ENCODE results near the gene TNKS1BP1. TPM values are rescaled to one million over a fixed set of nuclear protein-coding genes. Genes with fewer than 3 reads are reported as not detected.

The TNKS1BP1 gene
- polyA plus RNA-seq, 1 donor = 103 TPM

GRCh38 chr11:57276169-57276970 lies 48.4 kb downstream of the TNKS1BP1 start:
- peaks cover 3% of the 10 kb centered on the region for H3K4me1 ChIP-seq (ENCODE audit: control insufficient read depth, insufficient read depth, low read length)
- no peak overlapping the region for H3K27ac ChIP-seq (ENCODE audit: low read length)

DNA sequence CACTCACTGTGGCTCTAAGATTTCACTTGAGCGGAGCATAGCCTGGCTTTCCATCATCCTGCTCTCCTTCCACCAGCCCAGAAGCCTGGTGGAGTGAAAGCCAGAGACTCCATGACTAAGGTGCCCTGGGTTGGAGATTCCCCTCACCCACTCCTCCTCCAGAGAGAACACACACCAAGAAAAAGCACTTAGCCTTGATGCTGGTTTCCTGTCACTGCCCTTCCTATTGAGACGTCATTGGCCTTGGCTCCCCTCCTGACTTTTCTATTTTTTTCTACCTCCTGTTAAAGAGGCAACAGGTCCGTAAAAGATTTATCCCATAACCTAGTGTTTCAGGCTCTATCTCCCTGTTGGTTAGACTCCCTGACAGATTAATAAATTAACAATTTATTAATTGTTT lies 49.2 kb downstream of the TNKS1BP1 start:
- H3K4me1 ChIP-seq (ENCODE audit: control insufficient read depth, insufficient read depth, low read length) = peaks cover 3% of the 10 kb centered on the region
- 86% methylated on average over 1 of the region's 3 CpGs for WGBS (ENCODE audit: insufficient coverage, low lambda C conversion rate)
- H3K36me3 ChIP-seq (ENCODE audit: control insufficient read depth, insufficient read depth, low read length) = no peaks in the 10 kb centered on the region
- no peak for DNase-seq
- no peaks in the 10 kb centered on the region for H3K9me3 ChIP-seq (ENCODE audit: control insufficient read depth, low read depth, low read length)
- H3K27me3 ChIP-seq (ENCODE audit: control insufficient read depth, insufficient read depth, low read length) = no peaks in the 10 kb centered on the region
- no peak overlapping the region for H3K27ac ChIP-seq (ENCODE audit: low read length)
- H3K4me3 ChIP-seq (ENCODE audit: low read length) = no peak overlapping the region

More at GRCh38 chr11:57276169-57276970, 48.4 kb downstream of the TNKS1BP1 start:
- no CpG with 5 or more reads among the region's 3 CpGs for WGBS (ENCODE audit: insufficient coverage, low lambda C conversion rate)
- no peaks in the 10 kb centered on the region for H3K27me3 ChIP-seq (ENCODE audit: control insufficient read depth, insufficient read depth, low read length)
- DNase-seq = no peak
- no peaks in the 10 kb centered on the region for H3K9me3 ChIP-seq (ENCODE audit: control insufficient read depth, low read depth, low read length)
- H3K4me3 ChIP-seq (ENCODE audit: low read length) = no peak overlapping the region
- H3K36me3 ChIP-seq (ENCODE audit: control insufficient read depth, insufficient read depth, low read length) = no peaks in the 10 kb centered on the region

DNA sequence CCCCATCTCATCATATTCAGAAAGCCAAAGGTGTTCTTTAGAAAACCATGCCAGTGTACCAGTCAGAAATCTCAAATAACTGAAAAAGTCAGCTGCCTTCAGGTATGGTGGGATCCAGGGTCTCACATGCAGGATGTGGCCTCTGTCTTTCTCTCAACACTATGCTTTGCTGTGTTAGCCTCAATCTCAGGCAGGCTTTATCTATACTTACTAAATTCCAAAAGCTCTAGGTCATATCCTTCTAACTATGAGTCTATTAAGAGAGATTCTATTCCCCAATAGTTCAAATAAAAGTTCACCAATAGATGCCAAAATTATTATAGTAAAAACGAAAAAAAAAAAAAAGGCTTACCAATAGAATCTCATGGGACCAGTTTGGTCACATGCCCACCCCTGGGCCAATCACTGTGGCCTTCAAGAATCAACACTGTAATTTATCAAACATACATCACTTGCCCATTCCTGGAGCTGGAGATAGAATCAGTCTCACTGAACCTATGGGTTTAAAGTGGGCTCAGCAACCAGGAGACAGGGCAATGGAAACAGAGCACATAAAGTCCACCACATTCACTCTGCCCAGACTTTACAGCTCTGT lies 49.8 kb downstream of the TNKS1BP1 start:
- Histone ChIP-seq H3K27me3 (ENCODE audit: control insufficient read depth, insufficient read depth, low read length) (no peaks in the 10 kb centered on the region), H3K27ac (ENCODE audit: low read length) (no peak overlapping the region), H3K36me3 (ENCODE audit: control insufficient read depth, insufficient read depth, low read length) (no peaks in the 10 kb centered on the region), H3K4me1 (ENCODE audit: control insufficient read depth, insufficient read depth, low read length) (peaks cover 3% of the 10 kb centered on the region), H3K9me3 (ENCODE audit: control insufficient read depth, low read depth, low read length) (no peaks in the 10 kb centered on the region), H3K4me3 (ENCODE audit: low read length) (no peak overlapping the region)
- 80% methylated on average over 1 of the region's 1 CpG for WGBS (ENCODE audit: insufficient coverage, low lambda C conversion rate)
- DNase-seq = no peak

DNA sequence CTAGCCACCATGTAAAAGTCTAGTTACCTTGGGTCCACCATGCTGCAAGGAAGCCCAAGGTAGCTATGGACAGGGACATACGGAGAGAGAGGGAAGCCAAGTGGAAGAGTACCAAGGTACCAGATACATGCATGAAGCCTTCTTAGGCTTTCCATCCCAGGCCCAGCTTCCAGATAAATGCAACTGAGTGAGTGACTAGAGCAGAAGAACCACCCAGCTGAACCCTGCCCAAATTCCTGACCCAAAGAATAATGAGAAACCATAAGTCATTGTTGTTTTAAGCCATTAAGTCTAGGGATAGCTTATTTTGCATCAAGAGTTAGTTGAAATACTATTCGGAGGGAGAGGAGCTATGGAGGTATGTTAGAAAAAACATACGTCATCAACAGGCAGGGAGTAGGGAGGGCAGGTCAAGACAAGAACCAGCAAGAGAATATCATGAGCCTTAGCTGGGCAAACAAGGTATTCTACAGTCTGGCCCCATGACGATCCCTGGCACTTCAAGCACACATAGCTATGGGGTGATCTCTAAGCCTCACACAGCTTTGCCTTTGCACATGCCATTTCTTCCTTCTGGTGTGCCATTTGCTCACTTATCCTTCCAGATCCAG lies 51.2 kb downstream of the TNKS1BP1 start:
- no peaks in the 10 kb centered on the region for H3K27me3 ChIP-seq (ENCODE audit: control insufficient read depth, insufficient read depth, low read length)
- DNase-seq = no peak
- H3K36me3 ChIP-seq (ENCODE audit: control insufficient read depth, insufficient read depth, low read length) = no peaks in the 10 kb centered on the region
- no peaks in the 10 kb centered on the region for H3K9me3 ChIP-seq (ENCODE audit: control insufficient read depth, low read depth, low read length)
- H3K4me3 ChIP-seq (ENCODE audit: low read length) = no peak overlapping the region
- H3K27ac ChIP-seq (ENCODE audit: low read length) = no peak overlapping the region
- H3K4me1 ChIP-seq (ENCODE audit: control insufficient read depth, insufficient read depth, low read length) = peaks cover 3% of the 10 kb centered on the region
- 100% methylated on average over 1 of the region's 4 CpGs for WGBS (ENCODE audit: insufficient coverage, low lambda C conversion rate)

DNA sequence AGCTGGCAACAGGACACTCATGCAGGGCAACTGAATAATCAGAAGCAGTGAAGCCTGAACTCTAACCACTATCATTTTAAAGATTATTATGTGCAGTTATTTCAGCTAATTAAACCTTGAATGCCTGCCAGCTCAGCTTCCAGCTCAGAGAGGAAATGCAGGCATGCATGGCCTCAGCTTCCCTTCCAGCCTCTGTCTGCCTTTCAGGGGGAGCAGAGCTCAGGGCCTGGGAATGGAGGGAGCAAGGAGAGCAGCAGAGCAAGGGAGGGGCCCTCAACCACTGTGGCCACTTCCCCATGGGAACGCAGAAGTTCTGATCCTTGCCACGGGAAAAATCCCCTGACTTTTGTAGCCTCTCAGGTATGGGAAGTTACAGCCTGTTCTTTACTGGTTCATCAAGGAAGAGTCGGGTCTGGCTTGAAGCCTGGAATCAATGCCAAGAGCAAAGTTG lies 55.2 kb downstream of the TNKS1BP1 start:
- Histone ChIP-seq H3K4me1 (ENCODE audit: control insufficient read depth, insufficient read depth, low read length) (no peaks in the 10 kb centered on the region), H3K9me3 (ENCODE audit: control insufficient read depth, low read depth, low read length) (no peaks in the 10 kb centered on the region), H3K36me3 (ENCODE audit: control insufficient read depth, insufficient read depth, low read length) (no peaks in the 10 kb centered on the region), H3K27ac (ENCODE audit: low read length) (no peak overlapping the region), H3K27me3 (ENCODE audit: control insufficient read depth, insufficient read depth, low read length) (no peaks in the 10 kb centered on the region), H3K4me3 (ENCODE audit: low read length) (no peak overlapping the region)
- no CpG with 5 or more reads among the region's 3 CpGs for WGBS (ENCODE audit: insufficient coverage, low lambda C conversion rate)
- DNase-seq = no peak

DNA sequence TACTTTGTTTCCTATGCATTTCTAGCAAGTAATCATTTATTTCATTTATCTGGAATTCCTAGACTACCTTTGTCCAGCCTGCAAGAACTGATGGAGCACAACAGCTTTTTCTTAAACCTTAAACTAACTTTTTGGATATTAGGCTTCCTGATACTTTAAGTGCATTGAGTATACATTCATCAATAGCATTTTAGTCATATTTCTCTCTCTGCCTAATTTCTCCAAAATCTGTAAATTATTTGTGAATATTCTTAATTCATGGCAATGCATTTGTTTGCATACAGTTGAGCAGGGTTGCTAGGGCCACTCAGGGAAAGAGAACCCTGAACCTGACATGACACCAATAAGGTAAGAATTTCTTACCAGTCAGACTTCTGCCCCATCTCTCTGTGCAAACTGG lies 58.6 kb downstream of the TNKS1BP1 start:
- H3K4me3 ChIP-seq (ENCODE audit: low read length) = no peak overlapping the region
- H3K9me3 ChIP-seq (ENCODE audit: control insufficient read depth, low read depth, low read length) = no peaks in the 10 kb centered on the region
- no peaks in the 10 kb centered on the region for H3K27me3 ChIP-seq (ENCODE audit: control insufficient read depth, insufficient read depth, low read length)
- no peak overlapping the region for H3K27ac ChIP-seq (ENCODE audit: low read length)
- H3K4me1 ChIP-seq (ENCODE audit: control insufficient read depth, insufficient read depth, low read length) = no peaks in the 10 kb centered on the region
- H3K36me3 ChIP-seq (ENCODE audit: control insufficient read depth, insufficient read depth, low read length) = no peaks in the 10 kb centered on the region
- DNase-seq = no peak

DNA sequence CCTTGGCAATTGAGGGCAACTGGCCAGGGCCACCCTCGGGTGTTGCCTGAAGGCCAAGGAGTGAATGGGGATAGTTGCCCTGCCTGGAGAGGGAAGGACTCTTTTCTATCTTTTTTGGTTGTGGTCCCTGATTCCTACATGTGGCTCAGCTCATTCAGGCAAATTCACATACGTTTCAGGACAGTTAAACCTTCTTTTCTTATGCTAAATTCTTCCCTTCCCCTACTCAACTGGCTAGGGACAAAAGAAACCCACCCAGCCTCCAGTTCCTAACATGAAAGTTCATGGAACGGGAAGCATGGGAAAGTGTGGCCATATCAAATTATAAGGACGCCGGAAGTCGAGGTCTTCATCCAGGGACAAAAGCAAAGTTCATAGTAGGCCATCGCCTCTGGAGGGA lies 61.4 kb downstream of the TNKS1BP1 start:
- no peaks in the 10 kb centered on the region for H3K9me3 ChIP-seq (ENCODE audit: control insufficient read depth, low read depth, low read length)
- H3K36me3 ChIP-seq (ENCODE audit: control insufficient read depth, insufficient read depth, low read length) = no peaks in the 10 kb centered on the region
- H3K4me3 ChIP-seq (ENCODE audit: low read length) = no peak overlapping the region
- H3K4me1 ChIP-seq (ENCODE audit: control insufficient read depth, insufficient read depth, low read length) = no peaks in the 10 kb centered on the region
- no peak for DNase-seq
- no peaks in the 10 kb centered on the region for H3K27me3 ChIP-seq (ENCODE audit: control insufficient read depth, insufficient read depth, low read length)
- WGBS (ENCODE audit: insufficient coverage, low lambda C conversion rate) = 80% methylated on average over 1 of the region's 7 CpGs
- no peak overlapping the region for H3K27ac ChIP-seq (ENCODE audit: low read length)

GRCh38 chr11:57262157-57262556 lies 62.6 kb downstream of the TNKS1BP1 start:
- WGBS (ENCODE audit: insufficient coverage, low lambda C conversion rate) = 100% methylated on average over 1 of the region's 4 CpGs
- H3K4me1 ChIP-seq (ENCODE audit: control insufficient read depth, insufficient read depth, low read length) = no peaks in the 10 kb centered on the region
- DNase-seq = no peak
- no peak overlapping the region for H3K27ac ChIP-seq (ENCODE audit: low read length)
- H3K36me3 ChIP-seq (ENCODE audit: control insufficient read depth, insufficient read depth, low read length) = no peaks in the 10 kb centered on the region
- H3K9me3 ChIP-seq (ENCODE audit: control insufficient read depth, low read depth, low read length) = no peaks in the 10 kb centered on the region
- no peaks in the 10 kb centered on the region for H3K27me3 ChIP-seq (ENCODE audit: control insufficient read depth, insufficient read depth, low read length)
- H3K4me3 ChIP-seq (ENCODE audit: low read length) = no peak overlapping the region

DNA sequence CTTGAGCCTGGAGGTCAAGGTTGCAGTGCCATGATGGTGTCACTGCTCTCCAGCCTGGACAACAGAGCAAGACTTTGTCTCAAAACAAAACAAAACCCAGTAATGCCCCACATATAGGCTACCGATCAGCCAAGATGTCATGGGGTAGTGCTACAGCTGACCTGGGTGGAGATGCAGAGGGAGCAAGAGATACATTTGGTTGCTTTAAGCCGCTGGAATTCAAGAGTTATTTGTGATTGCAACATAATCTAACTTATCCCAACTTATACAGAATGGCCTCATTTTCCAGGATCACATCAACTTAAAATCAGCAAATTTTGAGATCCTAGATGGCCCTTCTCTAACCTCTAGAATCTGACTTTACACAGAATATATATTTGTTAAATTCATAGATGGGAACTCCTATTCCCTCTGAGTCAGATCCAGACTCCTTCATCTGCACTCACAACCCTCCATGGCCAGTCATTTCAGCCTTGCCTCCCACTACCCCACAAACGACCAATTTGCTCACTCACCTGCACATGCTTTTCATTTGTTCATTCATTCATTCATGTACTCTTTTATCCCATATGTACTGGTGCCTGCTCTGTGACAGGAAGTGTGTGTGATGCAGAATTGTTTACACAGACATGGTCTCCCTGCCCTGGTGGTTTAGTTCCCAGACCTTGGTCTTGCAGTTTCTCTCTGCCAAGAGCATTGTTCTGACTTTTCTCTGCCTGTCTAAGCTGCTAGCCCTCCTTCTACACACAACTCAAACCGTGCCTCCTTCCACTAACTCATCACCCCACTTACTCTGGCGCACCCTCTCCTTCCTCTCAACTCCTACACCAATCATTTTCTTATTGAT lies 63.6 kb downstream of the TNKS1BP1 start:
- Histone ChIP-seq H3K4me3 (ENCODE audit: low read length) (no peak overlapping the region), H3K36me3 (ENCODE audit: control insufficient read depth, insufficient read depth, low read length) (no peaks in the 10 kb centered on the region), H3K27ac (ENCODE audit: low read length) (no peak overlapping the region), H3K9me3 (ENCODE audit: control insufficient read depth, low read depth, low read length) (no peaks in the 10 kb centered on the region), H3K4me1 (ENCODE audit: control insufficient read depth, insufficient read depth, low read length) (no peaks in the 10 kb centered on the region), H3K27me3 (ENCODE audit: control insufficient read depth, insufficient read depth, low read length) (no peaks in the 10 kb centered on the region)
- no peak for DNase-seq
- 40% methylated on average over 1 of the region's 5 CpGs for WGBS (ENCODE audit: insufficient coverage, low lambda C conversion rate)

DNA sequence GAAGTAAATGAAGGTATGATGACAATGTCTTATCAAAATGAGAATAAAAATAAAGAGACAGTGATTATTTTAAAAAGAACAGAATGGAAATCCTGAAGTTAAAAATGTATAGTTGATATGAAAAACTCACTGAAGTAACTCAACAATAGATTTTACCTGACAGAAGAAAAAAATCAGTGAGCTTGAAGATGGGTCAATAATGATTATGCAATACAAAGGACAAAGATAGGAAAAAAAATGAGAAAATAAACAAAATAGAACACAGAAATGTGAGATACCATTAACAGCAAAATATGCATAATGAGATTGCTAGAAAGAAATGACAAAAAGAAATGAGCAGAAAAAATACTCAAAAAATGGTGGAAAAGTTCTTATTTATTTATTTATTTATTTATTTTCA lies 68.6 kb downstream of the TNKS1BP1 start:
- no peaks in the 10 kb centered on the region for H3K27me3 ChIP-seq (ENCODE audit: control insufficient read depth, insufficient read depth, low read length)
- DNase-seq = no peak
- no peaks in the 10 kb centered on the region for H3K36me3 ChIP-seq (ENCODE audit: control insufficient read depth, insufficient read depth, low read length)
- no peaks in the 10 kb centered on the region for H3K4me1 ChIP-seq (ENCODE audit: control insufficient read depth, insufficient read depth, low read length)
- H3K4me3 ChIP-seq (ENCODE audit: low read length) = no peak overlapping the region
- H3K9me3 ChIP-seq (ENCODE audit: control insufficient read depth, low read depth, low read length) = no peaks in the 10 kb centered on the region
- no peak overlapping the region for H3K27ac ChIP-seq (ENCODE audit: low read length)

Measured in large intestine (tissue), 3 donors.